ENCODE data around the gene PODNL1.
"Not testable (repeated sequence)": the region's sequence is repeated elsewhere in the genome, so short reads cannot be mapped to it uniquely, and the experiment has no call there.

GRCh38 chr19:13973479-13973878, 35.3 kb upstream of the PODNL1 start:
- TF ChIP-seq, protein P1, sequence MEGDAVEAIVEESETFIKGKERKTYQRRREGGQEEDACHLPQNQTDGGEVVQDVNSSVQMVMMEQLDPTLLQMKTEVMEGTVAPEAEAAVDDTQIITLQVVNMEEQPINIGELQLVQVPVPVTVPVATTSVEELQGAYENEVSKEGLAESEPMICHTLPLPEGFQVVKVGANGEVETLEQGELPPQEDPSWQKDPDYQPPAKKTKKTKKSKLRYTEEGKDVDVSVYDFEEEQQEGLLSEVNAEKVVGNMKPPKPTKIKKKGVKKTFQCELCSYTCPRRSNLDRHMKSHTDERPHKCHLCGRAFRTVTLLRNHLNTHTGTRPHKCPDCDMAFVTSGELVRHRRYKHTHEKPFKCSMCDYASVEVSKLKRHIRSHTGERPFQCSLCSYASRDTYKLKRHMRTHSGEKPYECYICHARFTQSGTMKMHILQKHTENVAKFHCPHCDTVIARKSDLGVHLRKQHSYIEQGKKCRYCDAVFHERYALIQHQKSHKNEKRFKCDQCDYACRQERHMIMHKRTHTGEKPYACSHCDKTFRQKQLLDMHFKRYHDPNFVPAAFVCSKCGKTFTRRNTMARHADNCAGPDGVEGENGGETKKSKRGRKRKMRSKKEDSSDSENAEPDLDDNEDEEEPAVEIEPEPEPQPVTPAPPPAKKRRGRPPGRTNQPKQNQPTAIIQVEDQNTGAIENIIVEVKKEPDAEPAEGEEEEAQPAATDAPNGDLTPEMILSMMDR (IDR thresholded peaks at IDR 0.05), result not testable (repeated sequence)
- not testable (repeated sequence) for TF ChIP-seq POLR2A, POLR2AphosphoS5 (IDR thresholded peaks at IDR 0.05)

Data from upper lobe of left lung (tissue), 4 donors.